Transverse colon (tissue), 4 donors: ENCODE data around the gene MRC1. TPM values are rescaled to one million over a fixed set of nuclear protein-coding genes. Genes with fewer than 3 reads are reported as not detected.
A peak's percentile ranks its signal among the peaks of the same experiment; 100 is the strongest.

Source experiments
- DNase-seq: peaks from one replicate; pipeline ENCODE4 v3.0.0-alpha.2; 2019
- H3K27ac ChIP-seq, 4 donors: fragments of 200-600 bp; sonication (generic); 2 replicates each; pipeline ENCODE4 v1.5.1; 2016 to 2018; ENCODE audit warnings: inconsistent platforms in 4 of 4
- H3K27me3 ChIP-seq: fragments of 200-600 bp; sonication (generic); 2 replicates; pipeline ENCODE4 v1.5.1; 2017; ENCODE audit warnings: inconsistent platforms
- H3K36me3 ChIP-seq, 4 donors: fragments of 200-600 bp; sonication (generic); 2 replicates each; pipeline ENCODE4 v1.5.1; 2017 to 2019; ENCODE audit warnings: inconsistent platforms in 4 of 4
- H3K4me1 ChIP-seq, 4 donors: fragments of 200-600 bp; sonication (generic); 2 replicates each; pipeline ENCODE4 v1.5.1; 2017 to 2020; ENCODE audit warnings: inconsistent platforms in 4 of 4
- H3K4me3 ChIP-seq, 4 donors: fragments of 200-600 bp; sonication (generic); 1 replicate in 1 of 4; 2 replicates in 3 of 4; pipeline versions ENCODE4 v1.5.1 to v1.6.1; 2017 to 2019; ENCODE audit warnings: inconsistent platforms in 4 of 4
- H3K9me3 ChIP-seq, 2 donors: fragments of 200-600 bp; sonication (generic); 2 replicates each; pipeline ENCODE4 v1.5.1; 2017 to 2019; ENCODE audit warnings: inconsistent platforms in 2 of 2
- EP300 ChIP-seq: sonication (generic); formaldehyde crosslinking; IDR thresholded peaks from one replicate; pipeline ENCODE4 v1.6.1; 2017; ENCODE audit warnings: antibody characterized with exemption, low read depth
- POLR2A ChIP-seq: fragments of 450-650 bp; IDR thresholded peaks from one replicate; pipeline ENCODE4 v1.6.1; 2016; ENCODE audit warnings: antibody characterized with exemption, mild to moderate bottlenecking, moderate library complexity
- POLR2AphosphoS5 ChIP-seq, 3 donors: sonication (generic); formaldehyde crosslinking; IDR thresholded peaks; one replicate each; pipeline ENCODE4 v1.6.1; 2016; ENCODE audit warnings: antibody characterized with exemption in 3 of 3
- WGBS, 2 donors: methylation state at CpG; one replicate each; pipeline ENCODE4 v1.1.5; 2018; ENCODE audit warnings: low coverage in 1 of 2; 5-methylcytosine and 5-hydroxymethylcytosine counted together
- in situ Hi-C, 4 donors: fragments of 200-750 bp; cut with MboI; loops; one replicate each; pipeline versions ENCODE4 v1.15.0 to v1.15.1; 2017; ENCODE audit warnings: low sequenced_read_pairs in 3 of 4, low pct_ligation_motif_present in 1 of 4, low pct_unique_long_range_greater_than_20kb in 1 of 4
- intact Hi-C: fragments of 100-400 bp; cut with DNase I; formaldehyde crosslinking; loops from one replicate; pipeline ENCODE4 v1.15.1; 2023; ENCODE audit warnings: low total_unique reads
- total RNA-seq, 4 donors: library from RNA; depleted of rRNA; stranded (reverse); fragments of >200 nt; gene quantifications; one replicate each; pipeline ENCODE4 v1.1.0, GENCODE V29; 2016
- TF ChIP-seq, protein P1 (sequence below), 5 experiments: fragments of 200-600 bp in 3 of 5; fragments of 450-650 bp in 2 of 5; sonication (generic) in 3 of 5; IDR thresholded peaks; 1 replicate in 2 of 5; 2 replicates in 3 of 5; pipeline ENCODE4 v1.5.1; 2016 to 2017; ENCODE audit warnings: antibody characterized with exemption in 5 of 5, inconsistent platforms in 3 of 5, mild to moderate bottlenecking in 2 of 5, moderate library complexity in 1 of 5

MRC1 gene
- total RNA-seq, 4 donors from 2014 or later = 2.8 to 22.1 (median 15.2) TPM

DNA sequence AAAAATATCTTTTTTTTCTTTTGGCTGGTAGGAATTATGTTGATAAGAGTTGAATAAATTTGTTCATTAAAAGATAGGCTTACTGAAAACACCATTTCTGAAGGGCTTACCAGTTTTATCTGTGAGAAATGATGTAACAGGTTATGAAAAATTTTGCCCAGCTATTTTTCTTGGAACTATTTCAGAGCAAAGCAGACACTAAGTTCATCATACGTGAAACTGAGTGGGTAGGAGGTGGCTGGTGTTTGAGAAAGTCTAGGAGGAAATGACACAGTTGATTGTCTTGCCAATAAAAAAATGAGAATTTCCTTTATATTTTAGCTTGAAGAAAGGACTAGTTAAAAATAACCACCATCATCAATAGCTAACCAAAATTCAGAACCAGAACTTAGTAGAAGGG lies 6.2 kb upstream of the MRC1 start:
- no peaks in the 10 kb centered on the region for H3K36me3 ChIP-seq
- H3K4me3 ChIP-seq = no peak overlapping the region
- in situ Hi-C loops = no loop called here
- no peak for TF ChIP-seq POLR2A
- TF ChIP-seq, protein P1, sequence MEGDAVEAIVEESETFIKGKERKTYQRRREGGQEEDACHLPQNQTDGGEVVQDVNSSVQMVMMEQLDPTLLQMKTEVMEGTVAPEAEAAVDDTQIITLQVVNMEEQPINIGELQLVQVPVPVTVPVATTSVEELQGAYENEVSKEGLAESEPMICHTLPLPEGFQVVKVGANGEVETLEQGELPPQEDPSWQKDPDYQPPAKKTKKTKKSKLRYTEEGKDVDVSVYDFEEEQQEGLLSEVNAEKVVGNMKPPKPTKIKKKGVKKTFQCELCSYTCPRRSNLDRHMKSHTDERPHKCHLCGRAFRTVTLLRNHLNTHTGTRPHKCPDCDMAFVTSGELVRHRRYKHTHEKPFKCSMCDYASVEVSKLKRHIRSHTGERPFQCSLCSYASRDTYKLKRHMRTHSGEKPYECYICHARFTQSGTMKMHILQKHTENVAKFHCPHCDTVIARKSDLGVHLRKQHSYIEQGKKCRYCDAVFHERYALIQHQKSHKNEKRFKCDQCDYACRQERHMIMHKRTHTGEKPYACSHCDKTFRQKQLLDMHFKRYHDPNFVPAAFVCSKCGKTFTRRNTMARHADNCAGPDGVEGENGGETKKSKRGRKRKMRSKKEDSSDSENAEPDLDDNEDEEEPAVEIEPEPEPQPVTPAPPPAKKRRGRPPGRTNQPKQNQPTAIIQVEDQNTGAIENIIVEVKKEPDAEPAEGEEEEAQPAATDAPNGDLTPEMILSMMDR (IDR thresholded peaks at IDR 0.05) = no peak
- no peak for TF ChIP-seq POLR2AphosphoS5 (IDR thresholded peaks at IDR 0.05)
- no peak for TF ChIP-seq EP300
- DNase-seq = no peak
- 0 to 28% methylated on average over 1 of the region's 1 CpG for WGBS, 2 donors
- intact Hi-C loops = no loop called here
- H3K27ac ChIP-seq = no peak overlapping the region
- no peaks in the 10 kb centered on the region for H3K4me1 ChIP-seq
- no peaks in the 10 kb centered on the region for H3K27me3 ChIP-seq
- no peaks in the 10 kb centered on the region for H3K9me3 ChIP-seq

DNA sequence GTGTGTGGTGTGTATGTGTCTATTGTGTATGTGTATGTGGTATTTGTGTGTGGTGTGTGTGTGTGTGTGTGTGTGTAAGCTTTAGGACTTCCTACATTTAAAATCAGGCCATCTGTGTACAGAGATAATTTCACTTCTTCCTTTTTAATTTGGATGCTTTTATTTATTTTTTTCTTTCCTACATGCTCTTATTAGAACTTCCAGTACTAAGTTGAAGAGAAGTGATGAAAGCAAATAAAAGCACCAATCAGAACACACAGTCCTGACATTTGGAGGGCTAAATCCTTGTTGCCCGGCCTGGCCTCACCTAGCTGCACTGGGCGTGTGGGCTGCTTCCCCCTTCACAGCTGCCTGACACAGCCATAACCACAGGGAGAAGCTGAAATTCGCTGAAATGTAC lies 3.8 kb upstream of the MRC1 start:
- TF ChIP-seq POLR2AphosphoS5 (IDR thresholded peaks at IDR 0.05) (no peak), EP300 (no peak), POLR2A (no peak)
- TF ChIP-seq, protein P1 (IDR thresholded peaks at IDR 0.05) = no peak
- H3K4me3 ChIP-seq = no peak overlapping the region
- no peaks in the 10 kb centered on the region for H3K27me3 ChIP-seq
- intact Hi-C loops (no loop called here), in situ Hi-C loops (no loop called here)
- no peaks in the 10 kb centered on the region for H3K4me1 ChIP-seq
- DNase-seq = no peak
- H3K27ac ChIP-seq = no peak overlapping the region
- H3K36me3 ChIP-seq = no peaks in the 10 kb centered on the region
- 61 to 70% methylated on average over 2 to 3 of the region's 3 CpGs for WGBS, 2 donors
- H3K9me3 ChIP-seq = no peaks in the 10 kb centered on the region

DNA sequence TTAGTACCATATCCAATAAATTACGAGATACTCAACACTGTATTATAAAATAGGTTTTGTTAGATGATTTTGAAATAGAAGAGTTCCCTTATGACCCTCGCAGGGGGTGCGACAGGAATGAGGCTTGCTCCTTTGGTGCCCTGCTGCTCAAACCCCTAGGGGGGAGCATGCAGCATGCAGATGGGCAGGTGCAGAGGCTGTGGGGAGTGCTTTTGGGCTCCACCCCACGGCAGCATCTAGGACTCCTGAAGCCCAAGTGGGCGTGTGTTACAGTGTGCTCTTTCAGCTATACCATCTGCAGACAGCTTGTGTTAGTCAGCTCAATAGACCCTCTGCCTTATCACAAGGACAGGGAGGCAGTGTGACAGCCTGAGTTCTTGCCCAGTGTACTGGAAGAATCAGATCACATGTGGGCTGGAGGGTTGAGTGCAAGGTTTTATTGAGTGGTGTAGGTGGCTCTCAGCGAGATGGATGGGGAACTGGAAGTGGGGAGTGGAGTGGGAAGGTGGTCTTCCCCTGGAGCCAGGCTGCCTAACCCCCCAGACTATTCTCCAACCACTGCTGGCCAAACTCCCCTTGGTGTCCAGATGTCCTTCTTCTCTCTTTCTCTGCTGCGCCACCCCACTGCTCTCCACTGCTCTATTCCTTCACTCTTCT lies 3.1 kb upstream of the MRC1 start:
- Histone ChIP-seq H3K4me3 (no peak overlapping the region), H3K9me3 (no peaks in the 10 kb centered on the region), H3K27ac (no peak overlapping the region), H3K36me3 (no peaks in the 10 kb centered on the region), H3K27me3 (no peaks in the 10 kb centered on the region), H3K4me1 (no peaks in the 10 kb centered on the region)
- intact Hi-C loops (no loop called here), in situ Hi-C loops (no loop called here)
- no peak for DNase-seq
- 48 to 60% methylated on average over 5 to 7 of the region's 7 CpGs for WGBS, 2 donors
- TF ChIP-seq POLR2A (no peak), POLR2AphosphoS5 (IDR thresholded peaks at IDR 0.05) (no peak), EP300 (no peak)
- TF ChIP-seq, protein P1 (IDR thresholded peaks at IDR 0.05) = peak in 2 of 5 experiments; percentile 30 to 34

DNA sequence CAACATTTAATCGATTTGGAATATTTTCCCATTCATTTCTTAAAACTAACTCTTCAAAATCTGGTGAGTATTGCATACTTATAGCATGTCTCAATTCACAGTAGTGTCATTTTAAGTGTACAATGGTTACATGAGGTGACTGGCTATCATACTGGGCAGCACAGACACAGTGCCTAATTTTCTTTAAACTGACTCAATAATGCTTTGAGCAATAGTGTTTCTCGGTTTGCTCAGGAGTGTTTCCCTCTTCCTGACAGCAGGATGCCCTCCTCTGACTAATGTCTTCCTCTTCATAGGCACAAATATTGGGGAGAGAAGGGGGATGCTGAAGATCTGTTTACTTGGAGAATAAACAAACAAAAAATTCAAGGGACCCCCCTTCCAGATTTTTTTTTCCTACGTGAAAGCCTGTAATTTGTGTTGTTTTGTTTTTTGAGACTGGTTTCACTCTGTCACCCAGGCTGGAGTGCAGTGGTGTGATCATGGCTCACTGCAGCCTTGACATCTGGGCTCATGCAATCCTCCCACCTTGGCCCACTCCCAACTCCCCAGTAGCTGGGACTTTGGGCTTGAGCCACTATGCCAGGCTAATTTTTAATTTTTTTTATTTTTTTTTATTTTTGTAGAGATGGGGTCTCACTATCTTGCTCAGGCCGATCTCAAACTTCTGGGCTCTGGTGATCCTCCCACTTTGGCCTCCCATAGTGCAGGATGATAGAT lies 2.2 kb downstream of the MRC1 start:
- Histone ChIP-seq H3K4me3 (peak overlapping the region in 2 of 4 donors; percentile 5 to 16), H3K4me1 (no peaks in the 10 kb centered on the region), H3K27me3 (no peaks in the 10 kb centered on the region), H3K27ac (no peak overlapping the region), H3K9me3 (no peaks in the 10 kb centered on the region), H3K36me3 (no peaks in the 10 kb centered on the region)
- no peak for TF ChIP-seq POLR2A
- TF ChIP-seq, protein P1 (IDR thresholded peaks at IDR 0.05) = no peak
- 76 to 81% methylated on average over 4 of the region's 4 CpGs for WGBS, 2 donors
- intact Hi-C loops = no loop called here
- in situ Hi-C loops = no loop called here
- no peak for DNase-seq
